Stimulated activated CD8-positive, alpha-beta memory T cell treated with anti-CD3 and anti-CD28 coated beads, Interleukin-12 subunit alpha, Interleukin-12 subunit beta, amount 100 ng/mL, for 24 hours (primary cell): ENCODE results near the gene ERMARD.

Source experiments
- DNase-seq: peaks from one replicate; pipeline ENCODE4 v3.0.0-alpha.2; 2020; ENCODE audit errors: extremely low read depth

Gene ERMARD

DNA sequence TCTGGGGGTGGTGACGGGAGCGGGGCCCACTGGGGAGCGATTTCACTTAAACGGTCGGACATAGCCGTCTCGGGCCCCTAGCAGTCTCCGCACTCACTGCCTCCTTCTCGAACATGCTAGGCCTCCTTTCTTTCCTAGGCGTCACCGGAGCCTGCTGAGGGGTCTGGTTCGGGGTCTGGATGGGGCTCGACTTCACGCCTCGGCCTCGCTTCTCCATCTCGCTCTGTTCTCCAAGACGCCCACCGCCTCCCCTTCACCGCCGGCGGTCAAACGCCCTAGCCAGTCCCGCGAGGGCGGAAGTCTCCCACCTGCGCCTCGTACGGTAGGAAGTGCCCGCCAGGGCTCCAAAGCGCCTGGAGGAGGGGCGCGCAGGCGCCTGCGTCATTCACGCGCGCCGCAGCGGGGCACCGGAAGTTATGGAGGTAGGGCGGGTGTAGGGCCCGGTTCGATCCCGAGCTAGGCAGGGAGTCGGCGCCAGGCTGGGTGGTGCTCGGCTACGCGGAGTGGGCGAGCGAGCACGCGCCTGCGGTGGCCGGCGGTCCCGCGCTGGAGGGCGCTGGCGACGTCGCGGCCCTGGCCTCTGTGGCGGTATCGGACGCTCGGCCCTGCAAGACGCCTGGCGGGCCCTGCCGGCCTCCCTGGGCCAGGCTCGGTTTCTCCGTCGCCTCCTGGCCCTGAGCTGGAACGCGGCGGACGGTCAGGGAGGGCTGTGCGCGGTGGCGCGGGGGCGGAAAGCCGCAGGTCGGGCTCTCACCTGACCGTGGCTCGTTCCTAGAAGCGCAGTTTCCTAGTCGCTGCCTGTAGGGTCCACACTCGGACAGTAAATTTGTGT, at the start of gene ERMARD, which contains the start of gene DYNLT2:
Gene ERMARD (plus strand): TSS at position 381 of the 832 bp plus-strand sequence. CDS start 36 bp downstream, at position 417.
Gene DYNLT2 (minus strand): TSS at position 331 of the 832 bp plus-strand sequence. CDS start 114 bp downstream, at position 217.
- peak; percentile 88 for DNase-seq

DNA sequence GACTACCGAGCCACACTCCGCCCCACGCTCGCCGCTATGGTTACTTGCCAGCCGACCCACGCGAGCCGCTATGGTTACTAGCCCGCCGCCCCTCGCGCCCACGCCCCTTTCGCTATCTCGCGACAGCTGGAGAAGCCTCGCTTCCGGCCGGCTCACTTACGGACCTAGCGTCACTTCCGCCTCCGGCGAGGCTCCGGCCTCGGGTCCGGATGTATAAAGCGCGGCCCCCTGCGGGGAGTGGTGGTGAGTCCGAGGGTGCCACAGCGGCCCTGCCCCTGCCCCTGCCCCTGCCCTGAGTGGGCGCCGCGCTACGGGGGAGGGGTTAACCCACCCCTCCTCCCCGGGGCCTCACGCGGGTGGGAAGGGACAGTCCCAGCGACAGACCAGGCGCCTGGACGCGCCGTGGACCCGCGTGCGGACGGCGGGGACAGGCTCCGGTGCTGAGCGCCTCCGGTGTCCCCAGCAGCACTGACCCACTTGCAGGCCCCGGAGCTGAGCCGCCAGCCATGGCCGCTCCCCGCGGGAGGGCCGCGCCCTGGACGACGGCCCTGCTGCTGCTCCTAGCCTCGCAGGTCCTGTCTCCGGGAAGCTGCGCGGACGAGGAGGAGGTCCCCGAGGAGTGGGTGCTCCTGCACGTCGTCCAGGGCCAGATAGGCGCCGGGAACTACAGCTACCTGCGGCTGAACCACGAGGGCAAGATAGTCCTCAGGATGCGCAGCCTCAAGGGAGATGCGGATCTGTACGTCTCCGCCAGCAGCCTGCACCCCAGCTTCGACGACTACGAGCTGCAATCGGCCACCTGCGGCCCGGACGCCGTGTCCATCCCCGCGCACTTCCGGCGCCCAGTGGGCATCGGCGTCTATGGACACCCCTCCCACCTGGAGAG, 49.2 kb upstream of the ERMARD start, which contains the start of the genes C6orf120 and WDR27:
Gene C6orf120 (plus strand): TSS at position 173 of the 886 bp plus-strand sequence. CDS start 334 bp downstream, at position 507.
Gene WDR27 (minus strand): TSS at position 76 of the 886 bp plus-strand sequence. CDS start 13,024 bp downstream, outside the sequence.
- peak; percentile 96 for DNase-seq

DNA sequence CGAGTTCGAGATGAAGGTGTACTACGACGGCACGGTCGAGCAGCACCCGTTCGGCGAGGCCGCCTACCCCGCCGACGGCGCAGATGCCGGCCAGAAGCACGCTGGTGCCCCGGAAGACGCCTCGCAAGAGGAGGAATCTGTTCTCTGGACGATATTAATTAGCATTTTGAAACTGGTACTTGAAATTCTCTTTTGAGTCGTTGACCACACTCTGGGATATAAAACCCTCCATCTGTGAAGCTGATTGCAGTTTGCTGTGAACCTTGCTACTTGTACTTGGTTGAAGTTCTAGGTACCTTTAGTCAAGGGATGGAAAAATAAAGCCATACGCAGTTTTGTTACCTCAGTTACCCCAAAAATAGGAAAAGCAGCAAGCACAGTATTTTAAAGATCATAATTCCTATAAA, 48.6 kb upstream of the ERMARD start:
- no peak for DNase-seq

DNA sequence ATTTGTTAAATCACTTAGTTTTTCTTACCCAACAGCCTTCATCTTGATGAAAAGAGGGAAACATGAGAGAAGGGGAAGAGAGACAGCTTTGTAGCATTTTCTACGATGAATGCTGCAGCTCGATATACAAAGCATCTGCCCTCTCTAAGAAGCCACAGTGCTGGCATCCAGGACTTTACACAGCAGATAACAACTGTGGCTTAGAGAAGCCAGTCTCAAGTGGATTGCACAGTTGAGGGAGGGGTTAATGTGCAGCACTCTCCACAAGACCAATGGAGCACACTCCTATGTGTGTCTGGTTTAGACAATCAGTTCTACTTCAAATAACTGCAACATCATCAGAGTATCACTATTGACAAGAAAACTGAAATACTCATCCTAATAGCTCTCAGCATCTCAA, 43.6 kb upstream of the ERMARD start:
- DNase-seq, result no peak

DNA sequence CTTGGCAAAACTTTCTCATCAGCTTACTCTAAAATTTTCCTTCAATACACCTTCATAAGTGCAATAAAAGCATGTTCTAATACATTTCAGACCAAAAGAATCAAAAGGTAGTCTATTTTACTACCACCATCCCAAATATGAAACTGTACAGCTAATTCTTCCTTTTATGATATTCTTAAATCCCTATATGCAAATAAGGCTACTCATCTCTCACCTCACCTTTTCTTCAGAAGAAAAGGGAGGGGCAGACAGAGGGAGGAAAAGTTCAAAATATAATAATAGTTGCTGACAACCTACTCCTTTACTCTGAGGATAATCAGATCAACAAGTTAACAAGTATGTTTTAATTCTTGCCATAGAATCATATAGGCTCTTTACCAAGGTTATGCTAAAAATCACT, 42.1 kb upstream of the ERMARD start:
- DNase-seq, result no peak

DNA sequence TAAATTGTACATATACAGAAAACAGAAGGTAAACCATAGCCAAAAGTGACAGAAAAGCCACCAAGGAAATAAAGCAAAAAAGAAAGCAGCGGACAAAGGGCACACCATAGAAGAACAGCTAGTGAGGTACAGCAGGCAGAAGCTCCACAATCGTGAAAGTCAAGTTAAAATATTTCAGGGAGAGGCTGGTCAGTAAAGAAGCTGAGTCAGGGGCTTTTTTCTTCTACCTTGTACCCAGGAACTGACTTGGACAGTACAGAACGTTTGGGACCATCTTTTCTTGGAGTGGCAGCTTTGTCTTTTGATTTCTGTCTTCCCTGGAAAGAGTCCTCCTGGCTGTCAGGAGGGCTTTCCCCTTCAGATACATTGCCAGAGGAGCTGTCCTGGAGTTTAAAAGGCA, 41.4 kb upstream of the ERMARD start:
- no peak for DNase-seq

DNA sequence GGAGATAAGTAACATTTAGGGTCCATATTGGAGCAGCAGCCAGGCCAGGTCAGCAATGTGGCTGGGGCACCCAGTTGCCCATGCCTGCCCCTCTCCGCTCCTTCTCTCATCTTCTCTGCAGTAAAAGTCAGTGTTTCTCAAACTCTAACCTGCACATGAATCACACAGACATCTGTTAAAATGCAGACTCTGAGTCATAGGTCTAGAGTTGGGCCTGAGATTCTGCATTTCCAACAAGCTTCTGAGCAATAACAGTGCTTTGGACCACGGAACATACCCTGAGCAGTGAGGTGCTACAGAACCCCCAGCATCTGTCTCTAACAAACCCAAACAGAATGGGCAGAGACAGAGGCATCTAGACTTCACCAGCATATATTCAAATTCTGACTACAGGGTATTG, 37.2 kb upstream of the ERMARD start:
- no peak for DNase-seq

DNA sequence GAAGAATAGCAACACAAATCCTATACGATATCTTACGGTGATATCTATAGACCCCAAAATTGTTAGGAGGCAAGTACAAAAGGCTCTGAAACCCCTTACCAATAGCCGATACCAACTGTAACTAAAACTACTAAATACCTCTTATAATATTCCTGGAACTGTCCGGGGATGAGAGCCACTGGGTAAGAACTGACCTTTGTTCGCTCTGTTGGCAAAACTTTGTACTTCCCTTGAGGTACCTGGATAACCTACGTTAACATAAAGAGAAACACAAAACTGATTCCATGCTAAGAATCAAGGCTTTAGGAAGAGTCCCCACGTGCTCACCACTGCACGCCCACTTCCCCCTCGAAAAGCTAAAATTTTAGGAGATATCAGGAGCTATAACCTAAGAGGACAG, 36.8 kb upstream of the ERMARD start:
- DNase-seq, result no peak

DNA sequence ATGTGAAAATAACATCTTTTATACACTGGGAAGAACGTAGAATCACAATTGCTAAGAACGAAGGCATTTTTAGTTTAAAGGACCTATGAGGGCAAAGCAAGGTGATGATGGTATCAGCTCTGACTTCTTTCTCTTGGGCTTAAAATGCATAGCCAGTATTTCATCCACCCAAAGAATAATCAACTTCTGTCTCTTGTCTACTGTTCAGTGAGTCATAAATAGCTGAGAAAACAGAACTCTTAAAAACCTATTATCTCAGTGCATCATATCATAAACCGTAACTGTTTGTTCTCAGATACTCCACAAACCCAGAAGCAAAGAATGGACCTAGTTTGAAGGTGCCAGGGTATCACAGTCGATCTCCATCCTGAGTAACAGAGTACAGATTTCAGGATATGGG, 32.3 kb upstream of the ERMARD start:
- no peak for DNase-seq

DNA sequence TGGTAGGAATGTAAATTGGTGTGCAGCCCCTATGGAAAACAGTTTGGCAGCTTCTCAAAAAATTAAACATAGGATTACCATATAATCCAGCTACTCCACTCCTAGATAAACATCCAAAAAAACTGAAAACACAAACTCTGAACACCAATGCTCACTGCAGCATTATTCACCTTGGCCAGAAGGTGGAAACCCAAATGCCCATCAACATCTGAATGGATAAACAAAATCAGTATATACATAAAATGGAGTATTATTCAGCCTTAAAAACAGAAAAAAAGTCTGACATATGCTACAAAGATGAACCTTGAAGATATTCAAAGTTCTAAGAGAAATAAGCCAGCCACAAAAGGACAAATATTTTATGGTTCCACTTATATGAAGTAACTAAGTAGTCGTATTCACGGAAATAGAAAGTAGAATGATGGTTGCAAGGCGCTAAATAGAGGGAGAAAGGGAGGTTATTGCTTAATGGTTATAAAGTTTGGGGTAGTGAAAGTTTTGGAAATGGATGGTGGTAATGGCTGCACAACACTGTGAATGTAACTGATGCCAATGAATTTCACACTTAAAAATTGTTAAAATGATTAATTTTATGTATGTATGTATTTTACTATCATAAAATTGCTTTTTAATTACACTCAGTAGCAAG, 31.1 kb upstream of the ERMARD start:
- DNase-seq, result no peak

DNA sequence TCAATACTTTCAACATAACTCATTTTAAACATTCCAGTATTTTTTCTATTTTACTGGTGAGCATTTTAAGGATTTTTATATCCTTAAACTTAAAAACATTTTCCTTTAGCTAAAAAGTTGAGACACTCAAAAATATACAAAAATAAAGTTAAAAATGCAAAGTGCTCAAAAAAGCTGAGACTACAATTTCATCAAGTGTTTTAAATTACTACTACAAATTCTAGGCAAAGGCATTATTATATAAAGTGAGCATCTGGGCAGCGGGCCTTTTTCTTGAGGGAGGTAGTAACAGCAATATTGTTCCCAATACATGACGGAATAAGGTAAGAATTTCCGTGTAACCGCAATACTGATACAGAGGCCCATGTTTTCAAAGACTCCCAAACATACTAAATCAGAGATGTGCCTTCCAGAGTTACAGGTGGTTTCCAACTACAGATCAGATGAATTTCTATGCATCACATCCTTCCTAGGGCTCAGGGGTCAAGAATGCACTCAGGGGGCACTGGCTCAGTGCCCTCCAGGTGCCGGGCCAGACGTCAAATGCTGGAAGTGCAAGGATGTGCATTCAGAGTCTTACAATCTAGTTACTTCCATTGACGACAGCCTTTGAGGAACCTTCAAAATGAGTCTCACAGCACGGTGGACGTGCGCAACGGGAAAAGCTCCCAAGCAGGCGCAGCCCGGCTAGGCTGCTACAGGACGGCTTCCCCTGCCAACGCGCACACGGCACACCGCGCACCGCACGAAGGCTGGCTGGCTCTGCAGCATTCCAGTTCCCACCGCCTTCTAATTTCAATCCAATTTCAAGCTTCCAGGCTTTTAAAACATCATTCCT, 28.8 kb upstream of the ERMARD start:
- no peak for DNase-seq

DNA sequence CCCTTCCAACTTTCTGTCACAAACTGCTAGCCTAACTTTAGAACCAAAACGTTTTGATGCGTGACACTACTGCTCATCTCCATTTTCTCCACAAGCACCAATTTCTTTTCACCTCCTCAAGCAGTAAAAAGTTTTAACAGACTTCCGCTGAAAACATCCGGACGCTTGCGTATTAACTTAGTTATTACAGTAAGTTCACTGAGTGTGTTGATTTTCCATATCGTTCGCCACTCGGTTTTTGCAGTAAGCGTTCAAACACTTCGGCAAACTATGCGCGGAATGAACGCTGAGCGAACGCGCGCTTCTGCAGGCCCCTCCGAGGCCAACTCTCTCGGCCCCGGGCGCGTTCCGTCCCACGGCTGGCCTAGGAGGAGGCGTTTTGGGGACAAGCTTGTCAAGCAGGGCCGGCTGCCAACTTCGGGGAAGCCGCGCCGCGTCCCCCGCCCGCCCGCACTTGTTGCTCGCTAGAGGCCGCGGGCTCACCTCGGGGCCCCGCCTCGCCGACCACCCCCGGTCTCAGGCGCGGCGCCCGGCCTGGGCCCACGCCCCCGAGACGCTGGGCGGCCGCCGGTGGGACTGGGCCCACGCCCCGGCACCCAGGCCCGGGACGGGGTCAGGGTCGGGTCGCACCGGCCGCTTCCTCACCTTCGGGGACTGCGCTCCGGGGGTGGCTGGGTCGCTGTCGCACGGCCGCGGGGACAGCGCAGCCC, 28.1 kb upstream of the ERMARD start:
- DNase-seq, result peak; percentile 26

DNA sequence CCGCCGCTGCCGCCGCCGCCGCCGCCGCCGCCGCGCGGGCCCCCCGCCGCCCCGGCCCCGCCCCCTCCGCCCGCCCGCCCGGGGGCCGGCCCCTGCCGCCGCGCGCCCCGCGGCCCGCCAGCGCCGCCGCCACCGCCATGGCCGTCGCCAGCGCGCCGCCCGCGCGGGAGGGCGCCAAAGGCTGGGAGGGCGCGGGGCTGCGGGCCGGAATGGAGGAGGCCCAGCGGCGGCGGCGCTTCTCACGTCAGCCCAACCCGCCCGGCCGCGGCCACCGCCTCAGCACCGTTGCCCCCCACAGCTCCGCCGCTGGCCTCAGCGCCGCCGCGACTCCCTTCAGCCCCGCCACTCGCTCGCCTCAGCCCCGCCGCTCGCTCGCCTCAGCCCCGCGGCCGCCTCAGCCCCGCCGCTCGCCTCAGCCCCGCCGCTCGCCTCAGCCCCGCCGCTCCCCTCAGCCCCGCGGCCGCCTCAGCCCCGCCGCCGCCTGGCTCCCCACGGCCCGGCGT, 27.4 kb upstream of the ERMARD start:
- DNase-seq, result no peak

DNA sequence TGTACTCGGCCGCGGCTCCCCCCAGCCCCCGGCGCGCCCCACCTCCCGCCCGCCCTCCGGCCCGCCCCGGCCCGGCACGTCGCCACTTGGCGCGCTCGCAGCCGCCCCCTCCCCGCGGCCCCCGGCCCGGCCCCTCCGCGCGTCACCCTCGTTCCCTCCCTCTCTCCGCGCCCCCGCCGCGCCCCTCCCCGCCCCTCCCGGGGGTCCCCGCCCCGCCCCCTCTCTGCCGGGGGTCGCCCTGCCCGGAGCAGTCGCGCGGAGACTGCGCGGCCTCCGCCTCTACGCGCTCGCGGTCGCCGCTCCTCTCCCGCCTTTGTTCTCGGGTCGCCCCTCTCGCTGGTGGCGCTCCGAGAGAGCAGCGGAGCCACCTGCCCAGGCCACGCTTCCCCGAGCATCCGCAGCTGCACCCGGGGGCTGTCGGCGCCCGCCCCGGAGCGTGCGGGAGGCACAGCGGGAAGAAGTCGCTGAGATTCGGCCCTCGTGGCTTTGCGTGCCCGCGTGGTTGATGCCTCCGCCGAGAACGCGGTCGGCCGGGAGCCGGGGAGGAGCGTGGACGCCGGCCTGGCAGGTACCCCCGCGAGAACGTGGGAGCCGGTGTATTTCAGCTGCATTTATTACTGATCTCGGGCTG, 26.8 kb upstream of the ERMARD start, which contains the start of gene PHF10:
Gene PHF10 (minus strand): TSS at position 7 of the 631 bp plus-strand sequence. CDS start 569 bp downstream, outside the sequence.
- peak; percentile 55 for DNase-seq

DNA sequence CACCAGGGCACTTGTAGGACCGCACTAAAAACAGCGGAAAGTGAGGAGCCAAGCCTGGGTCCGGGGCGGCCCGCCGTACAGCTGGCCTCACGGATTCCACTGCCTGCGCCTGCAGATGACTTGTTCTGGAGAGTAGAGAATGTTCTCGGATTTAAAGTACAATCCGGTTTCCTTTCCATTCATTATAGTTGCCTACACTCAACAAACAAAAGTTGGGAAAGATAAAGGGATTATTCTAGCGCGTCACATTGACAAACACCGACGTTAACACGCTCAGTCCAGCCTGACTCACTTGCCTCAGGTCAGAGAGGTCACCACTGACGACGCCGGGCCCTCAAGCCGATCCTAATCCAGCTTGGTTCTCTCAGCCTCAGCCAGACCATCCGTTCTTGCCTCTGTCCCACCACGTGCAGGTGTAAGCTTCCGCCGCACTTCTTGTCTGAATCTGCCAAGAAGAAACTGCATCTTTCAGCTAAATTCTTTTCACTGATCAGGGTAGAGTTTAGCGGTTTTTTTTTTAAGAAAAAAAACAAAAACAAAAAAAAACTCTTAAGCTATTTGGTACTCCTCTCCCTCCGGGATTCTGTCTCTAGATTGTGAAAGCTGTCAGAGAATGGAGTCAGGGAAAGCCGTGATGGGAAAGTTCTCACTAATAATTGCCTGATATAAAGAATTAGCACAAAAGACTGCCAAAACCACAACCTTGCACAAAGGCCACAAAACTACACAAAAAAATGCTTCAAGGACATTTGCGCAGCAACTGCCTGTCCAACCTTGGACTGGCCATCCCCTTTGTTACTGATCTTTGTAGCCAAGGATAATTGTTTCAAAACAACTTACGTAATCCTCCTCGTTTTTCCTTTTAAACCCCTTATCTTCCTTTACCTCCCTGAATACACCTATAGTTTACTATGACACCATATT, 26.0 kb upstream of the ERMARD start:
- DNase-seq, result no peak

DNA sequence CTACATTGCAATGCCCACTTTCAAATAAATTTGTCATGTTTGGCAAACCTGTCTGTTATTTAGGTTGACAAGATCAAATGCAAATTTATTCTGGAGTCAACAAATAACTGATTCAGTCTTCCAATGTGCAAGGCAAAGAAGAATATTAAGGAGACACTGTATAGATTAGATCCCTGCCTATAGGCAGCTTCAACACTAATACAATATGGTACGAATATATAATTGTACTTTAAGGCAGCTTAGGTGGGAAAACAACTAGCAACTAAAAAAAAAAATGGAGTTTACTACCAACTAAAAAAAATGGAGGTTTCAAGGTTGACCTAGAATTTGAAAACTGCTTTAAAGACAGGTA, 25.4 kb upstream of the ERMARD start:
- DNase-seq, result no peak

DNA sequence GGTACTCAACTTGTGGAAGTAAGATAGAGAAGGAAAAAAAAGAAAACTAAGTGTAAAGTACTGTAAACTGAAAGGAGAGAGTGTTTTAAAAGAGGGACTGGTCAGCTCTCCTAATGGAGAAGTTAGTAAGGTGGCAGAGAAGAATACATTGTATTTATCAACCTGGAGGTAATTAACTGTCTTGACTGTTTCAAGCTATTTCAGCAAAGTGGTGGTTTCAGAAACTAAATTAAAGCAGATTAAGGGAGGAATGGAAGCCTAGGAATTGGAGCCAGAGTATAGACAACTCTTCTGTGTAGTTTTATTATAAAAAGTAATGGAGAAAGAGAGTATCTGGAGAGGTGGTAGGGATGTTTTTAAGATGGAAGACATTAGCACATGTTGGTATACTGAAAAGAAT, 24.5 kb upstream of the ERMARD start:
- DNase-seq, result no peak

DNA sequence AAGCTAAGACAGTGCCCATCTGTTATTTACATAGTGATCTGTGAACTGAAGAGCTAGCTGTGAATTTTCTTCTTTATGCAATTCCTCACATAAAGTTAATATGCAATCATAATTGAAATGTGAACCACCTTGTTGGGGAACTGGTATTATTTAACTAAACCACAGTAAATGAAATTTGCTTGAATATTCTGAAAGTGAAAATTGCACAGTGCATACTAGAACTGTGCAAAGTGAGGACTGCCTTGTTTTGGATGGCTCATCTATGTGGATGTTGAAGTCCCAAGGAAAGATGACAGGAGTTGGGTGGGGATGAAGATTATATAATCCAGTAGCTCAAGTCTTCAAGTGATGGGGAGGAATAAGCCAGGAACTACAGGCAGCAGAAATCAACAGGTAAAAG, 21.5 kb upstream of the ERMARD start:
- DNase-seq, result no peak
